Measurements from ENCODE around the gene RAP1A. TPM values are rescaled to one million over a fixed set of nuclear protein-coding genes. Genes with fewer than 3 reads are reported as not detected.

The RAP1A gene
- total and polyA plus RNA-seq, 2 donors (not counting 3 experiments of a cell fraction or from before 2014, with no cell fraction given), result 17.8 to 56.4 TPM

GRCh38 chr1:111754984-111755330 lies 135.4 kb downstream of the RAP1A start:
- ChIA-PET POLR2A (no interaction called here), CTCF (interaction anchor here (0.9 to 4.4 kb wide), 9 partner anchors 9 to 273 kb away, joined by 3 to 45 read pairs (median 9); partner anchors contain the start of gene INKA2)
- Histone ChIP-seq H3K9me1 (replicated peaks; ENCODE audit: control insufficient read depth, extremely low read depth, insufficient read depth, low read length) (no peaks in the 10 kb centered on the region), H4K20me1 (replicated peaks; ENCODE audit: control insufficient read depth, extremely low read depth, insufficient read depth, low read length) (no peaks in the 10 kb centered on the region), H3K79me2 (ENCODE audit: control insufficient read depth, insufficient read depth, low read length) (peaks cover 34% of the 10 kb centered on the region), H3K9ac (replicated peaks; ENCODE audit: extremely low read depth, insufficient read depth, low read length) (peak overlapping the region; percentile 88), H3K36me3 (ENCODE audit: control insufficient read depth in 2 of 2, extremely low read depth in 1 of 2, insufficient read depth in 2 of 2, low read length in 2 of 2) (peaks cover 0 to 6% of the 10 kb centered on the region in 2 experiments), H3K4me2 (ENCODE audit: insufficient read depth, low read length) (peak overlapping the region; percentile 68), H3K4me3 (replicated peaks in 1 of 3; ENCODE audit: insufficient read depth in 1 of 3, low read depth in 1 of 3, low read length in 3 of 3) (peak overlapping the region; percentile 27 to 82 (median 80)), H3K27ac (ENCODE audit: insufficient read depth, low read depth, low read length) (peak overlapping the region; percentile 90), H2AFZ (ENCODE audit: low read depth, low read length) (peak overlapping the region; percentile 68), H3K4me1 (ENCODE audit: control insufficient read depth, extremely low read depth, insufficient read depth, low read length) (peaks cover 20% of the 10 kb centered on the region), H3K9me3 (replicated peaks; ENCODE audit: control insufficient read depth, insufficient read depth, low read length) (no peaks in the 10 kb centered on the region), H3K27me3 (ENCODE audit: control insufficient read depth in 2 of 2, insufficient read depth in 2 of 2, low read length in 2 of 2) (no peaks in the 10 kb centered on the region)
- FAIRE-seq (peak; percentile 65), DNase-seq (ENCODE audit: low read depth, low spot score) (no peak)
- no peak for TF ChIP-seq FOS (IDR thresholded peaks at IDR 0.05; ENCODE audit: borderline replicate concordance, insufficient read depth, low read length)
- no peak for TF ChIP-seq CTCF (IDR thresholded peaks at IDR 0.05; ENCODE audit: extremely low read depth in 1 of 2, insufficient read depth in 1 of 2, low read depth in 1 of 2, low read length in 2 of 2)
- no peak for TF ChIP-seq POLR2AphosphoS5 (IDR thresholded peaks at IDR 0.05; ENCODE audit: insufficient read depth, low read depth, low read length)
- TF ChIP-seq JUN (IDR thresholded peaks at IDR 0.05; ENCODE audit: borderline replicate concordance, insufficient read depth, insufficient read length, low read depth), result no peak
- TF ChIP-seq MYC (IDR thresholded peaks at IDR 0.05; ENCODE audit: low read depth, low read length), result no peak
- no peak for TF ChIP-seq POLR2A (IDR thresholded peaks at IDR 0.05; ENCODE audit: low read depth, low read length)
- TF ChIP-seq EZH2 (IDR thresholded peaks at IDR 0.05; ENCODE audit: borderline replicate concordance, low read depth, low read length, severe bottlenecking), result no peak
- TF ChIP-seq MAX (IDR thresholded peaks at IDR 0.05; ENCODE audit: insufficient read depth, insufficient read length), result no peak
- TF ChIP-seq GATA2 (IDR thresholded peaks at IDR 0.05; ENCODE audit: insufficient read depth, insufficient read length, low read depth, low read length), result no peak
- TSS peak; percentile 78 for BruUV-seq (replicated peaks)
- dilution Hi-C loops (cut with MboI; ENCODE audit: extremely low pct_ligation_motif_present, low sequenced_read_pairs), result no loop called here
- intact Hi-C loops (cut with micrococcal nuclease), result loop anchor here (1.0 to 2.0 kb wide), 7 partner anchors 15 to 306 kb away; partner anchors contain the start of genes ATP5PB, RAP1A and WDR77
